ENCODE results near the gene TNPO1.
"Not testable (repeated sequence)": the region's sequence is repeated elsewhere in the genome, so short reads cannot be mapped to it uniquely, and the experiment has no call there.

Gene TNPO1

DNA sequence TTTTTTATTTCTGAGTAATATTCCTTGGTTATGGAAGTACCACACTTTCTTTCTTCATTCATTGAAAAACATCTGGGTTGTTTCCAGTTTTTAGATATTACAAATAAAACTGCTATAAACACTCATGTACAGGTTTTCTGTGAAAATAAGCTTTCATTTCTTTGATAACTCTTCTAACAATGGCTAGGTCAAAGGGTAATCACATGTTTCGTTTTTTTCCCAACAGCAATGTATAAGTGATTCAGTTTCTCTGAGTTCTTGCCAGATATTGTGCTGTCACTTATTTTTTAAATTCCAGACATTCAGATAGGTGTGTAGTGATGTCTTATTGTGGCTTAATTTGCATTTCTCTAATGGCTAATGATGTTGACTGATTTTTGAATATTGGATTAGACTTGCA is 16.7 kb upstream of the TNPO1 start:
- DNase-seq (ENCODE audit: low read depth in 1 of 2, low spot score in 1 of 2) = no peak
- in situ Hi-C loops (cut with HindIII; ENCODE audit: low pct_unique_long_range_greater_than_20kb, low sequenced_read_pairs) = no loop called here
- no peak for TF ChIP-seq JUND (IDR thresholded peaks at IDR 0.05; ENCODE audit: low read depth)

DNA sequence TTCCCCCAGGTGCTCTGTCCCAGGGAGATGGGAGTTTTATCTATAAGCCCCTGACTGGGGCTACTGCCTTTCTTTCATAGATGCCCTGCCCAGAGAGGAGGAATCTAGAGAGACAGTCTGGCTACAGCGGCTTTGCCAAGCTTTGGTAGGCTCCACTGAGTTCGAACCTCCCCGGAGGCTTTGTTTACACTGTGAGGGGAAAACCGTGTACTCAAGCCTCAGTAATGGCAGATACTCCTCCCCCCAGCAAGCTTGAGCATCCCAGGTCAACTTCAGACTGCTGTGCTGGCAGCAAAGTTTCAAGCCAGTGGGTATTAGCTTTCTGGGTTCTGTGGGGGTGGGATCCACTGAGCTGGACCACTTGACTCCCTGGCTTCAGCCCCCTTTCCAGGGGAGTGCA is 7.8 kb upstream of the TNPO1 start:
- in situ Hi-C loops (cut with HindIII; ENCODE audit: low pct_unique_long_range_greater_than_20kb, low sequenced_read_pairs); DNase-seq (ENCODE audit: low read depth in 1 of 2, low spot score in 1 of 2): not testable (repeated sequence)

GRCh38 chr5:72811849-72812248 is 4.6 kb upstream of the TNPO1 start:
- no peak for DNase-seq (ENCODE audit: low read depth in 1 of 2, low spot score in 1 of 2)
- in situ Hi-C loops (cut with HindIII; ENCODE audit: low pct_unique_long_range_greater_than_20kb, low sequenced_read_pairs) = no loop called here
- no peak for TF ChIP-seq JUND (IDR thresholded peaks at IDR 0.05; ENCODE audit: low read depth)

DNA sequence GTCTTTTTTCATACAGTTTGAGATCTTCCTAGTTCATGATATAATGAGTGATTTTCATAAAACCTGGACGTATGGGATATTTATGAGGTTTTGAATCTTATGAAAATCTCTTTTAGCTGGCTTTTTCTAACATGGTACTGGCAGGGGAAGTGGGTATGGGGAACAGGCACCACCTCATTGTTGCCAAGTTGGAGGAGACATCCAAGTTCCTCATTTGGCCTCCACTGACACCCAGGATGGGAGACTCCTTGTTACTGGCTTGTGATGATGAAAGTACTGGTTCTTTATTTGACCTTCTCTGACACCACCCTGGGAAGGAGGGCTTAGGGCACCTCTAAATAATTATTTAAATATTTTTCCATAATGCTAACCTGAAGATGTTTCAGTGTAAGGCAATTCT is 4.0 kb upstream of the TNPO1 start:
- in situ Hi-C loops (cut with HindIII; ENCODE audit: low pct_unique_long_range_greater_than_20kb, low sequenced_read_pairs) = no loop called here
- no peak for TF ChIP-seq JUND (IDR thresholded peaks at IDR 0.05; ENCODE audit: low read depth)
- no peak for DNase-seq (ENCODE audit: low read depth in 1 of 2, low spot score in 1 of 2)

- TF ChIP-seq JUND (IDR thresholded peaks at IDR 0.05; ENCODE audit: low read depth) = no peak
- peak in 1 of 2 experiments; percentile 4 for DNase-seq (ENCODE audit: low read depth in 1 of 2, low spot score in 1 of 2)
- in situ Hi-C loops (cut with HindIII; ENCODE audit: low pct_unique_long_range_greater_than_20kb, low sequenced_read_pairs) = no loop called here
These were observed 2.4 kb upstream of the TNPO1 start for GRCh38 chr5:72814104-72814503.

DNA sequence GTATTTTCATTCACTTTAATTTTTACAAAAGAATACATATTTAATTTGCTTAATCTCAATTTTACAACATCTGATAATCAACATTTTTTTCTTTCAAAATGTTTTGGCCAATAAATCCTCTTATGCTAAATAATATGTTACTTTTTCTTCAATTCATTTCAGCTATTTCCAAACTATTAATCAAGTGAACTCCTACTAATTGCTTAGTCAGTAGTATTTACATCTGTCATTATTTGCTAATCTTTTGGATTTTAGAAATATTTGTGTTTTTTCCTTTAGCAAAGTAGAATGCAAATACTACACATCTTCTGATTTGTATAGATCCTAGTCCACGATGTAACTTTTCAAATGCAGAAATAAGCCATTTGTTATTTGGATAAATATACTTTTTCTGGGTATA is 1.6 kb upstream of the TNPO1 start:
- no peak for DNase-seq (ENCODE audit: low read depth in 1 of 2, low spot score in 1 of 2)
- in situ Hi-C loops (cut with HindIII; ENCODE audit: low pct_unique_long_range_greater_than_20kb, low sequenced_read_pairs) = no loop called here
- TF ChIP-seq JUND (IDR thresholded peaks at IDR 0.05; ENCODE audit: low read depth) = no peak

DNA sequence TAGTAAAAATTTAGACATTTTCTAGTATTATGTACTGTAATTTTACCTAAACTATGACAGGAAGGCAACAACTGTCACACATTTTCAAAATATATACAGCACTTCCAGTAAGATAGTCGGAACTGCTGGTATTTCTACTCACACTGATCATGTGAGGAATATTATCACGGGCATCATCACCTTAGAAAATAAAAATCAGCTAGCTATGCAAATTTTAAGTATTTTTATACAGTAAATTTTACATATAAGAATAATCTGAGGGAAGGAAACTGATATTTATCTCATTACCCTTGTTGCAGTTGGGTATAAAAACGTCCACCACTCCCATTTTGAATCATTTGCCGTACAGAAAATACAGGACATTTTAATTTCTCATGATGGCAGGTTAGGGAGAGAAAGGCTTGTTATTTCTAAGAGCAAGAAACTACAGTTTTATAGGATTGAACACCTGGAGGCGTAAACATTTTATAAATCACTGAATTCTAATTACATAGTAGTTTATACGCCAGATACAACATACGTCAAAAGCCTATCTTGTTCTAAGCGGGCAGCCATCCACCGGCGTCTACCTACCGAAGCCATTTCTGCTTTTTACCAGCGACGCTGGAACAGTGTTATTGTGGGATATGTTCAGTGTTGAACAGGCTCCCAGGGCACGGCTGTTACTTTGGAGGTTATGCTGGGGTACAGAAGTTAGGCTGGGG is 729 bp upstream of the TNPO1 start:
- no peak for TF ChIP-seq JUND (IDR thresholded peaks at IDR 0.05; ENCODE audit: low read depth)
- DNase-seq (ENCODE audit: low read depth in 1 of 2, low spot score in 1 of 2) = peak in 1 of 2 experiments; percentile 18
- in situ Hi-C loops (cut with HindIII; ENCODE audit: low pct_unique_long_range_greater_than_20kb, low sequenced_read_pairs) = no loop called here

- DNase-seq (ENCODE audit: low read depth in 1 of 2, low spot score in 1 of 2) = peak; percentile 18 to 50
- in situ Hi-C loops (cut with HindIII; ENCODE audit: low pct_unique_long_range_greater_than_20kb, low sequenced_read_pairs) = no loop called here
- no peak for TF ChIP-seq JUND (IDR thresholded peaks at IDR 0.05; ENCODE audit: low read depth)
These were observed 618 bp downstream of the TNPO1 start for GRCh38 chr5:72817076-72817481.

GRCh38 chr5:72817671-72818266 is 1.3 kb downstream of the TNPO1 start:
- in situ Hi-C loops (cut with HindIII; ENCODE audit: low pct_unique_long_range_greater_than_20kb, low sequenced_read_pairs) = no loop called here
- no peak for TF ChIP-seq JUND (IDR thresholded peaks at IDR 0.05; ENCODE audit: low read depth)
- no peak for DNase-seq (ENCODE audit: low read depth in 1 of 2, low spot score in 1 of 2)

- peak in 1 of 2 experiments; percentile 76 for DNase-seq (ENCODE audit: low read depth in 1 of 2, low spot score in 1 of 2)
- TF ChIP-seq JUND (IDR thresholded peaks at IDR 0.05; ENCODE audit: low read depth) = no peak
- in situ Hi-C loops (cut with HindIII; ENCODE audit: low pct_unique_long_range_greater_than_20kb, low sequenced_read_pairs) = no loop called here
These were observed 2.5 kb downstream of the TNPO1 start for GRCh38 chr5:72818866-72819534.

DNA sequence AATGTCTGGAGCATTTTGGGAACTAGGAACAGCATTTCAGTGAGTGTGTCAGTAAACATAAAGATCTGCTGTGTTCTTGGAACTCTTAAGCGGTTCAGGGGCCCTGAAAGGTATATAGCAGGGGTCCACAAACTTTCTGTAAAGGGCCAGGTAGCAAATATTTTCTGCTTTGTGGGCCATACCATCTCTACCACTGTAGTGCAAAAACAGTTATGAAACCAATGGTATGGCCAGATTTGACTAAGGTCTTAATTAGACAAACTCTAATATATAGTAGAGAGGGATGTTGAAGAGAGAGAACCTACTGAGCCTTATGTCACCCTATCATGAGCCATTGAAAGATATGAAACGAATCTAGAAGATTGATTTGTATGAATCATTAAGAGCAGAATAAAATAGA is 5.3 kb downstream of the TNPO1 start:
- DNase-seq (ENCODE audit: low read depth in 1 of 2, low spot score in 1 of 2) = no peak
- no peak for TF ChIP-seq JUND (IDR thresholded peaks at IDR 0.05; ENCODE audit: low read depth)
- in situ Hi-C loops (cut with HindIII; ENCODE audit: low pct_unique_long_range_greater_than_20kb, low sequenced_read_pairs) = no loop called here

DNA sequence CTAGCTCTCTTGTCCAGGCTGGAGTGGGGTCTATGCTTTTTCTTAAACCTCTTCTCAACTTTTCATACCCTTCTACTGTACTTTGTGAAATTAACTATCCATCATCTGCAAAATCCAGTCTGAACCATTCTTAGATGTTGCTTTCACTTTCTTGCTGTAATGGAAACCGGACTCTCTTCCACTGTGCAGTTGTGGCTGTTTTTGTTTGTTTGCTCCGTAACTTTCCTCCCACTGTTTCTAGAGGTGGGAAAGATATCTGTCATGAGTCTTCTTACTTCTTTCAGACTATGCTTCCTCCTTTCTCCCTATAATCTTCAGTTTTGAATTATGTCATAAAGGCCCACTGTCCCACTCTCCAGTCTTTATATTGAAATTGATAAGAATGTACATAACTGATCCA is 6.5 kb downstream of the TNPO1 start:
- in situ Hi-C loops (cut with HindIII; ENCODE audit: low pct_unique_long_range_greater_than_20kb, low sequenced_read_pairs) = no loop called here
- TF ChIP-seq JUND (IDR thresholded peaks at IDR 0.05; ENCODE audit: low read depth) = no peak
- DNase-seq (ENCODE audit: low read depth in 1 of 2, low spot score in 1 of 2) = no peak

DNA sequence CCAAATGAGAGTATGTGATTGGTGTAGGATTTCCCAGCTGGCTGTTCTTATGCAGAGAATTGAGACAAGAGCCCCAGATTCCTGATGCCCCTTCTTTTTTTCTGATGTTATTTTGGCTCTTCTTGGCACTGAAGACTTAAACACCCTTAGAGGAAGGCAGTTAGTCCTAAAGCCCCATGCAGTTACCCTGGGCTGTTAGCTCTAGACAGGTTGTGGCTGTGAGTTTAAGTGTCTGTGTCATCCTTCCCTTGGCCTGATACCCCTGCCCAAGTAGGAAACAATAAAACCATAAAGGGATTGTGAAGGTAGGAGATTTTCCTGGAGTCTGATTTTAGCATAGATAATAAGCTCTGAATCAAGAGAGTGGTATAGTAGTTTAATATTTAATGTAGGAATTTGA is 13.2 kb downstream of the TNPO1 start:
- DNase-seq (ENCODE audit: low read depth in 1 of 2, low spot score in 1 of 2) = no peak
- TF ChIP-seq JUND (IDR thresholded peaks at IDR 0.05; ENCODE audit: low read depth) = no peak
- in situ Hi-C loops (cut with HindIII; ENCODE audit: low pct_unique_long_range_greater_than_20kb, low sequenced_read_pairs) = no loop called here
